ENCODE data around the gene NAV3.

DNA sequence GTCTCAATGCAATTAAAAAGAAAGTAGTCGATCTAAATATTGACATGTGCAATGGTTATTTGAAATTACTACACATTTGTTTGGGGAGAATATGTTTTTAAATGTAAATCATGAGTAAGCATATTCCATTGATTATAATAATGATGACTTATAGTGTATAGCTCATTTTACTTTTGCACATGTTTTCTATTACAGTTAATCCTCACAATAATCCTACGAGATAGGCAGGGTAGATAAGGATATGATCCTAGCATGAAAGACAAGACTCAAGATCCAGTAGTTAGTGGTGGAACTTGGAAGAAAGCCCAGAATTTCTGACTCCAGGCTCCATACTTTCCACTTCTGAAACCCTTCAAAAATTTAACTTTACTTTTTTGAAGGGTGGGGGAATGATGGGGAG, 94.0 kb downstream of the NAV3 start:
- no peak for TF ChIP-seq EZH2 (IDR thresholded peaks at IDR 0.05)
- no peak for TF ChIP-seq EZH2phosphoT487 (IDR thresholded peaks at IDR 0.05)
- TF ChIP-seq, protein P1, sequence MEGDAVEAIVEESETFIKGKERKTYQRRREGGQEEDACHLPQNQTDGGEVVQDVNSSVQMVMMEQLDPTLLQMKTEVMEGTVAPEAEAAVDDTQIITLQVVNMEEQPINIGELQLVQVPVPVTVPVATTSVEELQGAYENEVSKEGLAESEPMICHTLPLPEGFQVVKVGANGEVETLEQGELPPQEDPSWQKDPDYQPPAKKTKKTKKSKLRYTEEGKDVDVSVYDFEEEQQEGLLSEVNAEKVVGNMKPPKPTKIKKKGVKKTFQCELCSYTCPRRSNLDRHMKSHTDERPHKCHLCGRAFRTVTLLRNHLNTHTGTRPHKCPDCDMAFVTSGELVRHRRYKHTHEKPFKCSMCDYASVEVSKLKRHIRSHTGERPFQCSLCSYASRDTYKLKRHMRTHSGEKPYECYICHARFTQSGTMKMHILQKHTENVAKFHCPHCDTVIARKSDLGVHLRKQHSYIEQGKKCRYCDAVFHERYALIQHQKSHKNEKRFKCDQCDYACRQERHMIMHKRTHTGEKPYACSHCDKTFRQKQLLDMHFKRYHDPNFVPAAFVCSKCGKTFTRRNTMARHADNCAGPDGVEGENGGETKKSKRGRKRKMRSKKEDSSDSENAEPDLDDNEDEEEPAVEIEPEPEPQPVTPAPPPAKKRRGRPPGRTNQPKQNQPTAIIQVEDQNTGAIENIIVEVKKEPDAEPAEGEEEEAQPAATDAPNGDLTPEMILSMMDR (IDR thresholded peaks at IDR 0.05): no peak

All from neural progenitor cell (in vitro differentiated cells).